Activated B cell treated with CpG ODN at 0.5 μM for 24 hours (primary cell): ENCODE measurements around the gene AIMP2. TPM values are rescaled to one million over a fixed set of nuclear protein-coding genes. Genes with fewer than 3 reads are reported as not detected.
"Not testable (repeated sequence)": the region's sequence is repeated elsewhere in the genome, so short reads cannot be mapped to it uniquely, and the experiment has no call there.

Source experiments
- ATAC-seq: fragments of 200-7000 bp; cut with Tn5 transposase; one replicate; pipeline ENCODE4 v1.10.0; 2021; ENCODE audit warnings: low read depth, mild to moderate bottlenecking, moderate library complexity
- CTCF ChIA-PET: fragments of 350-600 bp; sonication (Branson Sonifier 250); formaldehyde crosslinking; loops from one replicate; lab custom pipeline; 2021; ENCODE audit warnings: antibody characterized with exemption; lab: Charles Lee
- POLR2A ChIA-PET: fragments of 350-600 bp; sonication (Branson Sonifier 250); formaldehyde crosslinking; loops from one replicate; lab custom pipeline; 2021; ENCODE audit warnings: antibody characterized with exemption; lab: Charles Lee
- DNase-seq: peaks from one replicate; pipeline ENCODE4 v3.0.0; 2022
- H3K27ac Mint-ChIP-seq: one replicate; pipeline ENCODE4 v1.8.0; 2020; ENCODE audit warnings: mixed read lengths
- H3K27me3 Mint-ChIP-seq: one replicate; pipeline ENCODE4 v1.8.0; 2021; ENCODE audit warnings: mixed read lengths
- H3K36me3 Mint-ChIP-seq: one replicate; pipeline ENCODE4 v1.8.0; 2021; ENCODE audit warnings: low read depth, mixed read lengths
- H3K4me1 Mint-ChIP-seq: one replicate; pipeline ENCODE4 v1.8.0; 2021; ENCODE audit warnings: mixed read lengths
- H3K4me3 Mint-ChIP-seq: one replicate; pipeline ENCODE4 v1.8.0; 2020; ENCODE audit warnings: mild to moderate bottlenecking, mixed read lengths
- H3K9me3 Mint-ChIP-seq: one replicate; pipeline ENCODE4 v1.8.0; 2020; ENCODE audit warnings: mixed read lengths
- CTCF ChIP-seq: fragments of 200-600 bp; IDR thresholded peaks from one replicate; pipeline ENCODE4 v1.8.0; 2022; ENCODE audit warnings: antibody characterized with exemption, mild to moderate bottlenecking
- intact Hi-C: fragments of 100-400 bp; cut with micrococcal nuclease; formaldehyde crosslinking; loops from one replicate; pipeline ENCODE4 v1.15.1; 2024
- total RNA-seq: library from RNA; stranded (reverse); gene quantifications from 2 replicates; pipeline ENCODE4 v1.2.3, GENCODE V29; 2022

The AIMP2 gene
- total RNA-seq, 1 donor from 2014 or later: 37.8 TPM

GRCh38 chr7:5997210-5997808 lies 11.8 kb upstream of the AIMP2 start:
- Mint-ChIP-seq H3K4me1 (no peaks in the 10 kb centered on the region), H3K9me3 (no peaks in the 10 kb centered on the region), H3K4me3 (no peak overlapping the region), H3K27me3 (no peaks in the 10 kb centered on the region), H3K27ac (no peak overlapping the region), H3K36me3 (peaks cover 48% of the 10 kb centered on the region)
- peak; percentile 71 for ATAC-seq
- POLR2A ChIA-PET: interaction anchor here (0.6 to 1.3 kb wide), 5 partner anchors 54 to 600 kb away, joined by 4 to 5 read pairs (median 4); no protein-coding TSS in a partner anchor
- no peak for DNase-seq
- intact Hi-C loops: loop anchor here (1.0 kb wide), 3 partner anchors 109 to 438 kb away; no protein-coding TSS in a partner anchor
- CTCF ChIA-PET: interaction anchor here (0.6 to 4.6 kb wide), 14 partner anchors 10 to 440 kb away, joined by 3 to 53 read pairs (median 4); partner anchors contain the start of genes AIMP2 and PMS2
- TF ChIP-seq CTCF: peak; percentile 35

- Mint-ChIP-seq H3K9me3 (no peaks in the 10 kb centered on the region), H3K27ac (peak overlapping the region; percentile 18), H3K4me3 (peak overlapping the region; percentile 46), H3K36me3 (peaks cover 25% of the 10 kb centered on the region), H3K27me3 (no peaks in the 10 kb centered on the region), H3K4me1 (peaks cover 28% of the 10 kb centered on the region)
- ChIA-PET POLR2A (interaction anchor here (0.6 kb wide), 1 partner anchor 12 kb away, joined by 8 read pairs; no protein-coding TSS in a partner anchor), CTCF (interaction anchor here (1.0 to 1.2 kb wide), 2 partner anchors 10 to 343 kb away, joined by 6 read pairs; no protein-coding TSS in a partner anchor)
- TF ChIP-seq CTCF: no peak
- ATAC-seq (no peak), DNase-seq (no peak)
- intact Hi-C loops: no loop called here
Measured at GRCh38 chr7:6007386-6007785, 1.7 kb upstream of the AIMP2 start.

- ChIA-PET CTCF (interaction anchor here (0.7 to 1.7 kb wide), 5 partner anchors 10 to 455 kb away, joined by 3 to 9 read pairs (median 6); no protein-coding TSS in a partner anchor), POLR2A (interaction anchor here (1.0 to 2.3 kb wide), 4 partner anchors 19 to 440 kb away, joined by 4 to 12 read pairs (median 8); partner anchors contain the start of gene DAGLB)
- ATAC-seq, intact Hi-C loops, H3K9me3 Mint-ChIP-seq, H3K27me3 Mint-ChIP-seq, DNase-seq: not testable (repeated sequence)
- peaks cover 34% of the 10 kb centered on the region for H3K4me1 Mint-ChIP-seq
- peak overlapping the region; percentile 18 for H3K27ac Mint-ChIP-seq
- peak overlapping the region; percentile 92 for H3K4me3 Mint-ChIP-seq
- peaks cover 29% of the 10 kb centered on the region for H3K36me3 Mint-ChIP-seq
Measured at GRCh38 chr7:6007835-6008590, 1.1 kb upstream of the AIMP2 start.

GRCh38 chr7:6010370-6010769 lies 1.3 kb downstream of the AIMP2 start:
- DNase-seq, intact Hi-C loops, CTCF ChIA-PET, POLR2A ChIA-PET, H3K27me3 Mint-ChIP-seq, H3K9me3 Mint-ChIP-seq, ATAC-seq: not testable (repeated sequence)
- peaks cover 34% of the 10 kb centered on the region for H3K4me1 Mint-ChIP-seq
- H3K4me3 Mint-ChIP-seq: peak overlapping the region; percentile 92
- H3K27ac Mint-ChIP-seq: peak overlapping the region; percentile 22
- H3K36me3 Mint-ChIP-seq: peaks cover 29% of the 10 kb centered on the region

- DNase-seq (no peak), ATAC-seq (no peak)
- Mint-ChIP-seq H3K9me3 (no peaks in the 10 kb centered on the region), H3K27ac (no peak overlapping the region), H3K4me3 (no peak overlapping the region), H3K36me3 (peaks cover 36% of the 10 kb centered on the region), H3K4me1 (peaks cover 37% of the 10 kb centered on the region), H3K27me3 (no peaks in the 10 kb centered on the region)
- intact Hi-C loops: no loop called here
- ChIA-PET CTCF (no interaction called here), POLR2A (interaction anchor here (0.6 kb wide), 1 partner anchor 339 kb away, joined by 4 read pairs; no protein-coding TSS in a partner anchor)
- no peak for TF ChIP-seq CTCF
Measured at GRCh38 chr7:6011541-6011940, 2.5 kb downstream of the AIMP2 start.
